GM13976 (cell line): Measurements from ENCODE around the gene CAMSAP1.
"Not testable (repeated sequence)": the region's sequence is repeated elsewhere in the genome, so short reads cannot be mapped to it uniquely, and the experiment has no call there.

Source experiments
- DNase-seq: peaks from one replicate; pipeline ENCODE4 v3.0.0; 2012; ENCODE audit warnings: low spot score
- CTCF ChIP-seq: IDR thresholded peaks from 2 replicates; pipeline ENCODE4 v1.5.1; 2012; ENCODE audit warnings: borderline replicate concordance, mild to moderate bottlenecking; ENCODE audit not compliant: insufficient read depth; ENCODE audit errors: extremely low read depth, missing control alignments, control extremely low read depth
- in situ Hi-C: fragments of 300-500 bp; cut with MboI; formaldehyde crosslinking; loops from one replicate; pipeline ENCODE4 v1.12.0; 2022; ENCODE audit warnings: low sequenced_read_pairs, mixed read lengths, inconsistent platforms; ENCODE audit not compliant: unreplicated experiment

CAMSAP1 gene

GRCh38 chr9:135914921-135915320 is 7.6 kb upstream of the CAMSAP1 start:
- TF ChIP-seq CTCF = no peak
- in situ Hi-C loops = no loop called here
- DNase-seq = no peak

DNA sequence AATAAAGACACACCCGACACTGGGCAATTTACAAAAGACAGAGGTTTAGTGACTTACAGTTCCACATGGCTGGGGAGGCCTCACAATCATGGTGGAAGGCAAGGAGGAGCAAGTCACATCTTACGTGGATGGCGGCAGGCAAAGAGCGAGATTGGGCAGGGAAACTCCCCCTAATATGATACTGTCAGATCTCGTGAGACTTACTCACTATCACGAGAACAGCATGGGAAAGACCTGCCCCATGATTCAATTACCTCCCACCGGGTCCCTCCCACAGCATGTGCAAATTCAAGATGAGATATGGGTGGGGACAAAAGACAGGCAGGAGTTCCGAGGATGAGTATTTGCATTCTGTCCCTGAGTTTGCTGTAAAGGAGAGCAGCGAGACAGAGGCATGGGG is 3.9 kb upstream of the CAMSAP1 start:
- DNase-seq, in situ Hi-C loops: not testable (repeated sequence)

- in situ Hi-C loops = no loop called here
Measured at GRCh38 chr9:135910757-135911156, 3.4 kb upstream of the CAMSAP1 start.

GRCh38 chr9:135910216-135910615 is 2.9 kb upstream of the CAMSAP1 start:
- TF ChIP-seq CTCF = no peak
- in situ Hi-C loops = no loop called here
- no peak for DNase-seq

More at GRCh38 chr9:135910757-135911156, 3.4 kb upstream of the CAMSAP1 start:
- TF ChIP-seq CTCF = no peak
- DNase-seq = no peak

- no peak for DNase-seq
- TF ChIP-seq CTCF = no peak
- in situ Hi-C loops = no loop called here
Measured at GRCh38 chr9:135909371-135909770, 2.0 kb upstream of the CAMSAP1 start.

- no peak for DNase-seq
- no peak for TF ChIP-seq CTCF
- in situ Hi-C loops = no loop called here
Measured at GRCh38 chr9:135908754-135909204, 1.4 kb upstream of the CAMSAP1 start.

DNA sequence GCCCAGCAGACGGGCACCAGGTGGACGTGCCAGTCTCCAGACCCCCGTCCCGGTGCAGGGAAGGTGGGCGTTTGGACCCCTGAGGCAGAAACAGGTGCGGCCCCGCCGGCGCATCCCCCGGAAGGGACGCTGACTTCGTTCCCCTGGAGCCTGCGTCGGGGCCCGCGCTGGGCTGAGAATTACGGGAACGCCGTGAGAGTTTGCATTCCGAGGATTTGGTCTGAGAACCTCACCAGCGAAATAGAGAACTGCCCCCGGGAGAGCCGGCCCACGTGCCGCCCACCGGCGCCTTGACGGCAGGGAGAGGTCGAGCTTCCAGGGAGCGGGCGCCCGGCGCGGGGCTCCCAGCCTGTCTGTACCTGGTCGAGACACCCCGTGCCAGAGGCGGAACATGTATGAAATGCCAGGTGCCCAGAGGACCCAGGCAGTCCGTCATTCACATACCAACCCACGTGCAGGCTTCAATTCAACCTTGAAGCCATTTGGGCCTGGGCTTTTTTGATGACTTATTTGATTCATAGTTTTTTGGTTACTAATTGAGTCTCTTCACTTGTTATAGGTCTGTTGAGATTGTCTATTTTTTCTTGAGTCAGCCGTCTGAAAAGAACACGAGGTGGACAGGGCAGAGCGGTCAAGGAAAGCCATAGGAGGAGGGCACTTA is 877 bp upstream of the CAMSAP1 start:
- in situ Hi-C loops = no loop called here
- TF ChIP-seq CTCF = no peak
- no peak for DNase-seq
